SU-DHL-6 (cell line): ENCODE results near the gene UTF1.
A peak's percentile ranks its signal among the peaks of the same experiment; 100 is the strongest.

Experiments
- H2AFZ ChIP-seq: fragments of 200-600 bp; sonication (generic); 2 replicates; pipeline ENCODE4 v1.6.1; 2014; ENCODE audit warnings: low read depth, mild to moderate bottlenecking, moderate library complexity, mixed read lengths, antibody characterized with exemption, low read length; ENCODE audit not compliant: severe bottlenecking
- H3F3A ChIP-seq: fragments of 200-600 bp; shearing (Covaris generic); 2 replicates; pipeline ENCODE4 v1.6.0; 2016; ENCODE audit warnings: antibody characterized with exemption, mild to moderate bottlenecking; ENCODE audit not compliant: insufficient read depth
- H3K27ac ChIP-seq: fragments of 200-600 bp; sonication (generic); 2 replicates; pipeline ENCODE4 v1.5.1; 2016; ENCODE audit warnings: low read depth, mild to moderate bottlenecking, low read length, moderate library complexity, mixed read lengths
- H3K27me3 ChIP-seq: fragments of 200-600 bp; sonication (generic), shearing (Covaris generic); 2 replicates; pipeline ENCODE4 v1.6.0; 2014; ENCODE audit warnings: mild to moderate bottlenecking, low read length
- H3K36me3 ChIP-seq: fragments of 200-600 bp; sonication (generic); 2 replicates; pipeline ENCODE4 v1.6.1; 2014; ENCODE audit warnings: mild to moderate bottlenecking, low read length, mixed read lengths
- H3K4me2 ChIP-seq: fragments of 300-600, 200-600 bp; shearing (Covaris generic), sonication (generic); 2 replicates; pipeline ENCODE4 v1.6.0; 2014; ENCODE audit warnings: low read length, low read depth, mild to moderate bottlenecking; ENCODE audit not compliant: poor library complexity, severe bottlenecking
- H3K4me3 ChIP-seq: fragments of 200-600 bp; sonication (generic); 2 replicates; pipeline ENCODE4 v1.5.1; 2014; ENCODE audit warnings: antibody characterized with exemption, low read length, mild to moderate bottlenecking, mixed read lengths; ENCODE audit not compliant: insufficient read depth, poor library complexity, severe bottlenecking
- H3K79me2 ChIP-seq: fragments of 200-600 bp; sonication (generic); 2 replicates; pipeline ENCODE4 v1.6.1; 2014; ENCODE audit warnings: mild to moderate bottlenecking, low read length, moderate library complexity; ENCODE audit not compliant: insufficient read depth
- H3K9ac ChIP-seq: fragments of 200-600 bp; sonication (generic); 2 replicates; pipeline ENCODE4 v1.7.0; 2014; ENCODE audit warnings: mild to moderate bottlenecking, low read length
- H3K9me2 ChIP-seq: fragments of 200-600 bp; sonication (generic); replicated peaks from 2 replicates; pipeline ENCODE4 v1.6.1; 2014; ENCODE audit warnings: low read length; ENCODE audit not compliant: insufficient read depth
- H3K9me3 ChIP-seq: fragments of 200-600 bp; sonication (generic); 2 replicates; pipeline ENCODE4 v1.6.1; 2014; ENCODE audit warnings: low read length, mixed read lengths; ENCODE audit not compliant: insufficient read depth
- H4K20me1 ChIP-seq: fragments of 200-600 bp; sonication (generic); 2 replicates; pipeline ENCODE4 v1.6.1; 2014; ENCODE audit warnings: low read depth, mild to moderate bottlenecking, antibody characterized with exemption, low read length, moderate library complexity, mixed read lengths
- CTCF ChIP-seq: fragments of 200-600 bp; sonication (generic); IDR thresholded peaks from one replicate; pipeline ENCODE4 v1.5.1; 2017; ENCODE audit warnings: antibody characterized with exemption, mild to moderate bottlenecking, low read length, moderate library complexity; ENCODE audit not compliant: insufficient read depth, poor library complexity, severe bottlenecking
- EZH2phosphoT487 ChIP-seq: fragments of 200-600 bp; sonication (generic), shearing (Covaris generic); conservative IDR thresholded peaks from 2 replicates; pipeline ENCODE4 v1.6.1; 2018; ENCODE audit warnings: mild to moderate bottlenecking, antibody characterized with exemption, low read length, moderate library complexity, mixed read lengths

Gene UTF1

GRCh38 chr10:133273534-133274143 lies 43.6 kb downstream of the UTF1 start:
- H3K79me2 ChIP-seq: no peaks in the 10 kb centered on the region
- no peak overlapping the region for H3K27ac ChIP-seq
- H2AFZ ChIP-seq: no peak overlapping the region
- no peaks in the 10 kb centered on the region for H3K36me3 ChIP-seq
- no peaks in the 10 kb centered on the region for H4K20me1 ChIP-seq
- H3K4me3 ChIP-seq: no peak overlapping the region
- no peak overlapping the region for H3K4me2 ChIP-seq
- TF ChIP-seq EZH2phosphoT487: no peak
- TF ChIP-seq CTCF: no peak
- H3K27me3 ChIP-seq: no peaks in the 10 kb centered on the region
- no peaks in the 10 kb centered on the region for H3K9me2 ChIP-seq
- no peaks in the 10 kb centered on the region for H3K9me3 ChIP-seq
- H3F3A ChIP-seq: no peaks in the 10 kb centered on the region
- no peak overlapping the region for H3K9ac ChIP-seq

- Histone ChIP-seq H3K9me3 (no peaks in the 10 kb centered on the region), H4K20me1 (no peaks in the 10 kb centered on the region), H3K36me3 (no peaks in the 10 kb centered on the region), H3K27ac (no peak overlapping the region), H2AFZ (no peak overlapping the region), H3K9me2 (no peaks in the 10 kb centered on the region), H3K79me2 (no peaks in the 10 kb centered on the region), H3F3A (no peaks in the 10 kb centered on the region), H3K4me2 (peak overlapping the region; percentile 23), H3K9ac (no peak overlapping the region; the same call in 1 of the 2 replicates), H3K4me3 (no peak overlapping the region), H3K27me3 (no peaks in the 10 kb centered on the region)
- TF ChIP-seq EZH2phosphoT487 (no peak), CTCF (no peak)
Observed at GRCh38 chr10:133274751-133275683, 45.0 kb downstream of the UTF1 start.

GRCh38 chr10:133275684-133276092 lies 45.7 kb downstream of the UTF1 start:
- no peak overlapping the region for H3K4me3 ChIP-seq
- H3K27ac ChIP-seq: no peak overlapping the region
- TF ChIP-seq EZH2phosphoT487: no peak
- TF ChIP-seq CTCF: peak; percentile 34
- H3K4me2 ChIP-seq: peak overlapping the region; percentile 36
- no peak overlapping the region for H3K9ac ChIP-seq
- no peaks in the 10 kb centered on the region for H3K36me3 ChIP-seq
- H3K9me2 ChIP-seq: no peaks in the 10 kb centered on the region
- no peaks in the 10 kb centered on the region for H3K79me2 ChIP-seq
- H3K27me3 ChIP-seq: no peaks in the 10 kb centered on the region
- no peaks in the 10 kb centered on the region for H3F3A ChIP-seq
- no peaks in the 10 kb centered on the region for H3K9me3 ChIP-seq
- no peaks in the 10 kb centered on the region for H4K20me1 ChIP-seq
- H2AFZ ChIP-seq: no peak overlapping the region
